Neural cell (in vitro differentiated cells): ENCODE data around the gene TFR2. TPM values are rescaled to one million over a fixed set of nuclear protein-coding genes. Genes with fewer than 3 reads are reported as not detected.

Experiments used
- H2AFZ ChIP-seq: fragments of 200-600, 300-800 bp; sonication (generic), shearing (Covaris generic); 2 replicates; pipeline ENCODE4 v1.6.0; 2014; ENCODE audit warnings: low read depth, mild to moderate bottlenecking, antibody characterized with exemption, low read length, moderate library complexity
- H3F3A ChIP-seq: fragments of 200-600 bp; shearing (Covaris generic); 2 replicates; pipeline ENCODE4 v1.6.1; 2016; ENCODE audit warnings: mild to moderate bottlenecking, moderate library complexity, mixed read lengths, antibody characterized with exemption, low read length; ENCODE audit not compliant: insufficient read depth, poor library complexity, severe bottlenecking
- H3K27ac ChIP-seq: fragments of 200-600, 300-800 bp; sonication (generic), shearing (Covaris generic); 2 replicates; pipeline ENCODE4 v1.5.1; 2014; ENCODE audit warnings: mild to moderate bottlenecking, low read length, moderate library complexity
- H3K27me3 ChIP-seq: fragments of 300-800, 200-600 bp; sonication (generic), shearing (Covaris generic); 2 replicates; pipeline ENCODE4 v1.6.0; 2014; ENCODE audit warnings: mild to moderate bottlenecking, low read depth, low read length, moderate library complexity; ENCODE audit not compliant: insufficient read depth
- H3K36me3 ChIP-seq: fragments of 300-800, 200-600 bp; sonication (generic), shearing (Covaris generic); 2 replicates; pipeline ENCODE4 v1.5.1; 2014; ENCODE audit warnings: mild to moderate bottlenecking, antibody characterized with exemption, low read length, moderate library complexity; ENCODE audit not compliant: insufficient read depth
- H3K4me2 ChIP-seq: fragments of 300-800, 200-600 bp; sonication (generic), shearing (Covaris generic); 2 replicates; pipeline ENCODE4 v1.6.0; 2014; ENCODE audit warnings: mild to moderate bottlenecking, low read length
- H3K4me3 ChIP-seq: fragments of 300-800, 200-600 bp; sonication (generic), shearing (Covaris generic); 2 replicates; pipeline ENCODE4 v1.5.1; 2014; ENCODE audit warnings: mild to moderate bottlenecking, low read length, moderate library complexity
- H3K79me2 ChIP-seq: fragments of 200-600 bp; shearing (Covaris generic); replicated peaks from 2 replicates; pipeline ENCODE4 v1.6.0; 2014; ENCODE audit warnings: mild to moderate bottlenecking, low read length, moderate library complexity; ENCODE audit not compliant: insufficient read depth
- H3K9ac ChIP-seq: fragments of 300-800, 200-600 bp; sonication (generic), shearing (Covaris generic); 2 replicates; pipeline ENCODE4 v1.6.1; 2016; ENCODE audit warnings: mild to moderate bottlenecking, low read length, mixed read lengths
- H3K9me2 ChIP-seq: fragments of 200-600 bp; shearing (Covaris generic); 2 replicates; pipeline ENCODE4 v1.6.1; 2016; ENCODE audit warnings: mild to moderate bottlenecking, low read length, mixed read lengths; ENCODE audit not compliant: insufficient read depth
- H3K9me3 ChIP-seq: fragments of 200-600, 300-800 bp; sonication (generic), shearing (Covaris generic); 2 replicates; pipeline ENCODE4 v1.6.1; 2016; ENCODE audit warnings: mild to moderate bottlenecking, mixed run types, low read length, moderate library complexity, mixed read lengths
- H4K20me1 ChIP-seq: fragments of 200-600 bp; shearing (Covaris generic); 2 replicates; pipeline ENCODE4 v1.6.1; 2016; ENCODE audit warnings: mild to moderate bottlenecking, mixed run types; ENCODE audit not compliant: insufficient read depth
- CTCF ChIP-seq: fragments of 450-650 bp; IDR thresholded peaks from 2 replicates; pipeline ENCODE4 v1.5.1; 2014; ENCODE audit warnings: antibody characterized with exemption, mild to moderate bottlenecking, moderate library complexity; ENCODE audit not compliant: poor library complexity, severe bottlenecking
- EP300 ChIP-seq: fragments of 450-650 bp; conservative IDR thresholded peaks from 2 replicates; pipeline ENCODE4 v1.6.1; 2014; ENCODE audit warnings: antibody characterized with exemption, mild to moderate bottlenecking, moderate library complexity; ENCODE audit not compliant: poor library complexity, severe bottlenecking
- EZH2 ChIP-seq: fragments of 200-600, 300-800 bp; shearing (Covaris generic), sonication (generic); IDR thresholded peaks from 2 replicates; pipeline ENCODE4 v1.6.1; 2014; ENCODE audit warnings: antibody characterized with exemption, low read length, borderline replicate concordance, mild to moderate bottlenecking; ENCODE audit not compliant: insufficient read depth, poor library complexity, severe bottlenecking
- MXI1 ChIP-seq: fragments of 450-650 bp; conservative IDR thresholded peaks from 2 replicates; pipeline ENCODE4 v1.6.1; 2014; ENCODE audit warnings: antibody characterized with exemption, mild to moderate bottlenecking; ENCODE audit not compliant: poor library complexity, severe bottlenecking
- POLR2AphosphoS5 ChIP-seq: IDR thresholded peaks from 2 replicates; pipeline ENCODE4 v1.6.1; 2012
- RAD21 ChIP-seq: fragments of 450-650 bp; conservative IDR thresholded peaks from 2 replicates; pipeline ENCODE4 v1.6.1; 2014; ENCODE audit warnings: antibody characterized with exemption, mild to moderate bottlenecking, moderate library complexity
- REST ChIP-seq: IDR thresholded peaks from 2 replicates; pipeline ENCODE4 v1.6.1; 2012; ENCODE audit warnings: borderline replicate concordance
- SMC3 ChIP-seq: fragments of 450-650 bp; conservative IDR thresholded peaks from 2 replicates; pipeline ENCODE4 v1.6.1; 2014; ENCODE audit warnings: antibody characterized with exemption, mild to moderate bottlenecking, moderate library complexity; ENCODE audit not compliant: poor library complexity
- TAF1 ChIP-seq: IDR thresholded peaks from 2 replicates; pipeline ENCODE4 v1.6.1; 2012; ENCODE audit warnings: low read depth
- polyA plus RNA-seq: library from polyadenylated mRNA; depleted of rRNA; stranded (reverse); fragments of >200 nt; gene quantifications from 2 replicates; pipeline ENCODE4 v1.2.3, GENCODE V29; 2014

The TFR2 gene
- polyA plus RNA-seq, 1 donor from 2014 or later: 21.0 TPM

DNA sequence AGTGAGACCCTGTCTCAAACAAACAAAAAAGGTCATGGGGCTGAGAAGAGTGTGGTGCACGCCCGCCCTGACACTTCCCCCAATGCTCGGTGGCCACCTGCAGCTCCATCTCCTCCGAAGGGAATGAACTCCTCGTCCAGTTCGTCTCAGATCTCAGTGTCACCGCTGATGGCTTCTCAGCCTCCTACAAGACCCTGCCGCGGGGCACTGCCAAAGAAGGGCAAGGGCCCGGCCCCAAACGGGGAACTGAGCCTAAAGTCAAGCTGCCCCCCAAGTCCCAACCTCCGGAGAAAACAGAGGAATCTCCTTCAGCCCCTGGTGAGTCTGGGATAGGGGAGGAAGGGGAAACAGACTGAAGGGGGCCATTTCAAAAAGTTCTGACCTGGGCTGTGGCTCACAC, 35.0 kb downstream of the TFR2 start:
- Histone ChIP-seq H3K9ac (no peak overlapping the region), H3K9me3 (no peaks in the 10 kb centered on the region), H3K36me3 (no peaks in the 10 kb centered on the region), H3K4me3 (no peak overlapping the region), H3K79me2 (no peaks in the 10 kb centered on the region), H4K20me1 (no peaks in the 10 kb centered on the region), H3K9me2 (no peaks in the 10 kb centered on the region), H3K27me3 (peaks cover 34% of the 10 kb centered on the region), H3K4me2 (no peak overlapping the region), H3K27ac (no peak overlapping the region), H2AFZ (no peak overlapping the region), H3F3A (no peaks in the 10 kb centered on the region)
- TF ChIP-seq TAF1 (no peak), POLR2AphosphoS5 (no peak), EP300 (no peak), EZH2 (no peak), MXI1 (no peak), CTCF (no peak), RAD21 (no peak), REST (no peak), SMC3 (no peak)

DNA sequence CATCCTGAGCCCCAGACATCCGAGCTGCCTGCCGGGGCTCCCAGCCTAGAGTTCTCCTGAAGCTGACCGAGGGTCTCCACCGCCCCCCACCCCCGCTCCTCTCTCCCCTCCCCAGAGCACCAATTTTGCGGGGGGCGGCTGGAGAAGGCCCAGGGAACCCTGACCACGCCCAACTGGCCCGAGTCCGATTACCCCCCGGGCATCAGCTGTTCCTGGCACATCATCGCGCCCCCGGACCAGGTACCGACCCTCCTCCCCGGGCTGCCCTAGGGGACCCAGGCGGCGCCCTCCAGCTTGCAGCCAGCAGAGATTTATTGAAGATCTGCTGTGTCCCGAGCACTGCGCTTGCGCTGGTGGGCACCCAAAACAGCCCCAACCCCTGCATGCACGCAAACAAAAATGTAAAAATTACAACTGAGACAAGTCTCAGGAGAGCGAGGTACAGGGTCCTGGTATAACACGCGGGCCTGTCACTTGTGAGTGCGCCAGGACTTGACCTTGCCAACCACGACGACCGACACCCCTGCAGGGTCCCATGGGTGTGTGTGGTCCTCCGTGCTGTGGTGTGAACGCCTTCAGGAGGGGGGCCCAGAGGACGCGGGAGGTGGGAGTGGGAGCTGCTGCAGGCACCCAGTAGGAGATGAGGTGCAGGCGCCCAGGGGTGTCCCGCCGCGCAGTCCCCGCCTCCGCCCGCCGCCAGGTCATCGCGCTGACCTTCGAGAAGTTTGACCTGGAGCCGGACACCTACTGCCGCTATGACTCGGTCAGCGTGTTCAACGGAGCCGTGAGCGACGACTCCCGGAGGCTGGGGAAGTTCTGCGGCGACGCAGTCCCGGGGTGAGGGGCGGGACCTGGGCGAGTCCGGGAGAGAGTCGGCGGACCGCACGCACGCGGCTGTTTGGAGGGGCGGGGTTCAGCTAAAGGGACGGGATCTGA, 36.1 kb downstream of the TFR2 start:
- no peaks in the 10 kb centered on the region for H4K20me1 ChIP-seq
- H3K4me2 ChIP-seq: no peak overlapping the region
- H3K9me2 ChIP-seq: no peaks in the 10 kb centered on the region
- no peaks in the 10 kb centered on the region for H3F3A ChIP-seq
- H3K27me3 ChIP-seq: peaks cover 34% of the 10 kb centered on the region
- H3K79me2 ChIP-seq: no peaks in the 10 kb centered on the region
- peak overlapping the region; percentile 57 for H3K4me3 ChIP-seq
- peak overlapping the region; percentile 20 for H3K9ac ChIP-seq
- H3K9me3 ChIP-seq: no peaks in the 10 kb centered on the region
- H2AFZ ChIP-seq: no peak overlapping the region
- no peaks in the 10 kb centered on the region for H3K36me3 ChIP-seq
- no peak for TF ChIP-seq EP300
- TF ChIP-seq SMC3: no peak
- no peak for TF ChIP-seq POLR2AphosphoS5
- no peak for TF ChIP-seq REST
- no peak for TF ChIP-seq MXI1
- no peak for TF ChIP-seq CTCF
- TF ChIP-seq RAD21: no peak
- no peak for TF ChIP-seq TAF1
- TF ChIP-seq EZH2: peak; percentile 69
- H3K27ac ChIP-seq: no peak overlapping the region
